HEK293 (cell line): ENCODE measurements around the gene ZNF597.

Experiments
- ATF2 ChIP-seq: fragments of 450-650 bp; formaldehyde crosslinking; IDR thresholded peaks from 2 replicates; pipeline ENCODE4 v1.5.1; 2016; ENCODE audit warnings: missing biosample characterization, missing genetic modification characterization, low read depth
- GFI1B ChIP-seq: fragments of 450-650 bp; formaldehyde crosslinking; IDR thresholded peaks from 2 replicates; pipeline ENCODE4 v1.5.1; 2016; ENCODE audit warnings: missing biosample characterization, missing genetic modification characterization
- GLI2 ChIP-seq: fragments of 450-650 bp; formaldehyde crosslinking; IDR thresholded peaks from 2 replicates; pipeline ENCODE4; 2017; ENCODE audit warnings: missing biosample characterization, missing genetic modification characterization, low read depth, borderline replicate concordance
- HIC1 ChIP-seq: fragments of 450-650 bp; formaldehyde crosslinking; IDR thresholded peaks from 2 replicates; pipeline ENCODE4 v1.5.1; 2016; ENCODE audit warnings: missing biosample characterization, missing genetic modification characterization
- IKZF3 ChIP-seq: fragments of 450-650 bp; IDR thresholded peaks from 2 replicates; pipeline ENCODE4 v1.5.0; 2018; ENCODE audit warnings: missing biosample characterization, mild to moderate bottlenecking, missing genetic modification characterization, moderate library complexity
- KLF8 ChIP-seq: fragments of 450-650 bp; formaldehyde crosslinking; IDR thresholded peaks from 2 replicates; pipeline ENCODE4 v1.5.1; 2016; ENCODE audit warnings: missing biosample characterization, missing genetic modification characterization
- MZF1 ChIP-seq: fragments of 450-650 bp; formaldehyde crosslinking; IDR thresholded peaks from 2 replicates; pipeline ENCODE4 v1.5.1; 2017; ENCODE audit warnings: missing biosample characterization, missing genetic modification characterization, borderline replicate concordance
- SCRT1 ChIP-seq: fragments of 450-650 bp; formaldehyde crosslinking; IDR thresholded peaks from 2 replicates; pipeline ENCODE4 v1.5.1; 2016; ENCODE audit warnings: missing biosample characterization, missing genetic modification characterization, borderline replicate concordance
- SP2 ChIP-seq: fragments of 450-650 bp; formaldehyde crosslinking; IDR thresholded peaks from 2 replicates; pipeline ENCODE4 v1.5.1; 2016; ENCODE audit warnings: missing biosample characterization, missing genetic modification characterization
- TRIM28 ChIP-seq: IDR thresholded peaks from 2 replicates; pipeline ENCODE4 v1.6.1; 2011; ENCODE audit warnings: low read length, control low read depth, borderline replicate concordance
- TSHZ1 ChIP-seq: fragments of 450-650 bp; formaldehyde crosslinking; IDR thresholded peaks from 2 replicates; pipeline ENCODE4 v1.5.1; 2016; ENCODE audit warnings: missing biosample characterization, missing genetic modification characterization, borderline replicate concordance
- ZBTB26 ChIP-seq: fragments of 450-650 bp; formaldehyde crosslinking; optimal IDR thresholded peaks from 2 replicates; pipeline ENCODE3; 2016; ENCODE audit warnings: missing biosample characterization, mild to moderate bottlenecking, missing genetic modification characterization
- ZFP37 ChIP-seq: fragments of 450-650 bp; formaldehyde crosslinking; IDR thresholded peaks from 2 replicates; pipeline ENCODE4 v1.5.1; 2016; ENCODE audit warnings: missing biosample characterization, missing genetic modification characterization
- ZIC2 ChIP-seq: fragments of 450-650 bp; formaldehyde crosslinking; IDR thresholded peaks from 2 replicates; pipeline ENCODE4 v1.5.1; 2016; ENCODE audit warnings: missing biosample characterization, missing genetic modification characterization
- ZNF138 ChIP-seq: fragments of 450-650 bp; formaldehyde crosslinking; IDR thresholded peaks from 2 replicates; pipeline ENCODE4 v1.5.1; 2016; ENCODE audit warnings: missing biosample characterization, missing genetic modification characterization, borderline replicate concordance
- ZNF214 ChIP-seq: fragments of 450-650 bp; formaldehyde crosslinking; IDR thresholded peaks from 2 replicates; pipeline ENCODE4 v1.5.1; 2017; ENCODE audit warnings: missing biosample characterization, mild to moderate bottlenecking, missing genetic modification characterization, borderline replicate concordance
- ZNF24 ChIP-seq: fragments of 450-650 bp; formaldehyde crosslinking; IDR thresholded peaks from 2 replicates; pipeline ENCODE4 v1.5.1; 2016; ENCODE audit warnings: missing biosample characterization, missing genetic modification characterization
- ZNF324 ChIP-seq: fragments of 450-650 bp; formaldehyde crosslinking; IDR thresholded peaks from 2 replicates; pipeline ENCODE4 v1.5.1; 2016; ENCODE audit warnings: missing biosample characterization, missing genetic modification characterization
- ZNF394 ChIP-seq: fragments of 450-650 bp; formaldehyde crosslinking; IDR thresholded peaks from 2 replicates; pipeline ENCODE4 v1.5.1; 2016; ENCODE audit warnings: missing biosample characterization, missing genetic modification characterization, mild to moderate bottlenecking, moderate library complexity, borderline replicate concordance
- ZNF426 ChIP-seq: fragments of 450-650 bp; formaldehyde crosslinking; IDR thresholded peaks from 2 replicates; pipeline ENCODE4 v1.5.1; 2017; ENCODE audit warnings: missing biosample characterization, missing genetic modification characterization, mild to moderate bottlenecking, inconsistent platforms, moderate library complexity
- ZNF433 ChIP-seq: fragments of 450-650 bp; formaldehyde crosslinking; IDR thresholded peaks from 2 replicates; pipeline ENCODE4 v1.5.1; 2016; ENCODE audit warnings: missing biosample characterization, missing genetic modification characterization, low read depth
- ZNF555 ChIP-seq: fragments of 450-650 bp; formaldehyde crosslinking; conservative IDR thresholded peaks from 2 replicates; pipeline ENCODE4 v1.5.1; 2017; ENCODE audit warnings: missing biosample characterization, mild to moderate bottlenecking, missing genetic modification characterization, inconsistent platforms
- ZNF645 ChIP-seq: fragments of 450-650 bp; formaldehyde crosslinking; IDR thresholded peaks from 2 replicates; pipeline ENCODE4; 2016; ENCODE audit warnings: missing biosample characterization, missing genetic modification characterization
- ZNF677 ChIP-seq: fragments of 450-650 bp; IDR thresholded peaks from 2 replicates; pipeline ENCODE4 v1.5.0; 2018; ENCODE audit warnings: missing biosample characterization, mild to moderate bottlenecking, missing genetic modification characterization, moderate library complexity
- ZNF747 ChIP-seq: fragments of 450-650 bp; formaldehyde crosslinking; IDR thresholded peaks from 2 replicates; pipeline ENCODE4 v1.5.1; 2016; ENCODE audit warnings: missing biosample characterization, missing genetic modification characterization
- ZNF777 ChIP-seq: fragments of 450-650 bp; formaldehyde crosslinking; IDR thresholded peaks from 2 replicates; pipeline ENCODE4 v1.5.1; 2017; ENCODE audit warnings: missing biosample characterization, missing genetic modification characterization, borderline replicate concordance
- ZNF785 ChIP-seq: fragments of 450-650 bp; formaldehyde crosslinking; IDR thresholded peaks from 2 replicates; pipeline ENCODE4 v1.5.1; 2016; ENCODE audit warnings: missing biosample characterization, missing genetic modification characterization
- ZSCAN4 ChIP-seq: fragments of 450-650 bp; formaldehyde crosslinking; IDR thresholded peaks from 2 replicates; pipeline ENCODE4 v1.5.1; 2017; ENCODE audit warnings: missing biosample characterization, missing genetic modification characterization

ZNF597 gene

GRCh38 chr16:3400779-3401688 lies 42.3 kb downstream of the ZNF597 start, which contains the start of the genes ZNF174 and ZSCAN32 (continued):
- TF ChIP-seq TSHZ1 (tag by site-specific recombination) (no peak; the same call in 1 of the 2 replicates), GLI2 (tag by site-specific recombination) (no peak), ZBTB26 (tag by site-specific recombination) (peak; percentile 98), ZNF433 (no peak), ZNF426 (tag by site-specific recombination) (no peak), ATF2 (tag by site-specific recombination) (no peak), ZNF747 (tag by site-specific recombination) (no peak), MZF1 (tag by site-specific recombination) (peak; percentile 17; the same call in 1 of the 2 replicates), ZIC2 (peak; percentile 18; the same call in 1 of the 2 replicates), SCRT1 (tag by site-specific recombination) (no peak), ZNF394 (no peak; the same call in 1 of the 2 replicates), ZNF214 (tag by site-specific recombination) (no peak), ZNF24 (no peak), HIC1 (peak; percentile 93), ZNF555 (tag by site-specific recombination) (no peak), ZNF677 (tag by site-specific recombination) (0 out of 2 replicates have a peak, but pooled peaks have one; percentile 32), ZFP37 (tag by site-specific recombination) (peak; percentile 72; the same call in 1 of the 2 replicates), IKZF3 (tag by site-specific recombination) (no peak), ZNF785 (tag by site-specific recombination) (peak; percentile 71; the same call in 1 of the 2 replicates), ZNF777 (no peak), ZSCAN4 (tag by site-specific recombination) (no peak), GFI1B (tag by site-specific recombination) (no peak), ZNF645 (no peak), SP2 (tag by site-specific recombination) (peak; percentile 100), KLF8 (peak; percentile 79), ZNF324 (tag by site-specific recombination) (peak; percentile 44; the same call in 1 of the 2 replicates), TRIM28 (peak; percentile 77; the same call in 1 of the 2 replicates), ZNF138 (tag by site-specific recombination) (no peak)
